Uterus (tissue), 4 donors: ENCODE results near the gene CHD9NB. TPM values are rescaled to one million over a fixed set of nuclear protein-coding genes. Genes with fewer than 3 reads are reported as not detected.

Experiments used
- DNase-seq, 2 donors: peaks; one replicate each; pipeline ENCODE4 v3.0.0-alpha.2; 2019 to 2020
- H3K27ac ChIP-seq, 2 donors: fragments of 200-600 bp; sonication (generic); 1 replicate in 1 of 2; 2 replicates in 1 of 2; pipeline ENCODE4 v1.5.1; 2016 to 2018
- H3K27me3 ChIP-seq, 2 donors: fragments of 200-600 bp; sonication (generic); one replicate each; pipeline ENCODE4 v1.5.1; 2018 to 2019; ENCODE audit warnings: control low read depth in 1 of 2
- H3K36me3 ChIP-seq, 2 donors: fragments of 200-600 bp; sonication (generic); one replicate each; pipeline ENCODE4 v1.5.1; 2019; ENCODE audit warnings: control low read depth in 1 of 2
- H3K4me1 ChIP-seq, 2 donors: fragments of 200-600 bp; sonication (generic); one replicate each; pipeline ENCODE4 v1.5.1; 2018 to 2019; ENCODE audit warnings: control low read depth in 1 of 2
- H3K4me3 ChIP-seq, 2 donors: fragments of 200-600 bp; sonication (generic); 1 replicate in 1 of 2; 2 replicates in 1 of 2; pipeline ENCODE4 v1.5.1; 2018 to 2019; ENCODE audit warnings: mild to moderate bottlenecking in 1 of 2
- H3K9me3 ChIP-seq, 2 donors: fragments of 200-600 bp; sonication (generic); one replicate each; pipeline ENCODE4 v1.5.1; 2019; ENCODE audit warnings: control low read depth in 1 of 2
- POLR2A ChIP-seq, 2 donors: fragments of 450-650 bp; IDR thresholded peaks; one replicate each; pipeline ENCODE4 v1.6.1; 2016; ENCODE audit warnings: antibody characterized with exemption in 2 of 2, mild to moderate bottlenecking in 1 of 2, moderate library complexity in 1 of 2
- intact Hi-C: fragments of 100-400 bp; cut with DNase I; formaldehyde crosslinking; loops from one replicate; pipeline ENCODE4 v1.15.1; 2023; ENCODE audit warnings: low total_unique reads
- total RNA-seq, 4 donors: library from RNA; depleted of rRNA in 3 of 4; stranded (reverse); fragments of >200 nt in 3 of 4; gene quantifications; one replicate each; pipeline versions ENCODE4 v1.1.0 to v1.2.4, GENCODE V29; 2014 to 2023
- TF ChIP-seq, protein P1 (sequence below), 4 experiments: fragments of 200-600 bp in 2 of 4; fragments of 450-650 bp in 2 of 4; sonication (generic) in 2 of 4; IDR thresholded peaks; one replicate each; pipeline ENCODE4 v1.5.1; 2016 to 2019; ENCODE audit warnings: antibody characterized with exemption in 4 of 4, mild to moderate bottlenecking in 2 of 4, moderate library complexity in 1 of 4
- donor health status: DM: yes; HTN: yes; CAD: no.

Gene CHD9NB
- total RNA-seq, 4 donors from 2014 or later: 1.2 to 4.3 (median 4.1) TPM; not detected in 1

DNA sequence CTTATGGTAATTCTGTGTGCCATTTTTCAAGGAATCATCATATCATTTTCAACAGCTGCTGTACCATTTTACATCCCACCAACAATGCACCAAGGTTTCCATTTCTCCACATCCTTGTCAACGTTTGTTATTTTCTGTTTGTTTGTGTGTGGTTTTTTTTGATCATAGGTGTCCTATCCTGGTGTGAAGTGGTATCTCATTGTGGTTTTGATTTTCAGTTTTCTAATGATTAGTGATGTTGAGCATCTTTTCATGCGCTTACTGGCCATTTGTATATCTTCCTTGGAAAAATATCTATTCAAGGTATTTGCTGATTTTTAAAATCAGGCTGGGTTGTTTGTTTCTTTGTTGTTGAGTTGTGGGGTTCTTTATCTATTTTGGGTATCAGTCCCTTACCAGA lies 17.1 kb upstream of the CHD9NB start:
- H3K4me3 ChIP-seq: no peak overlapping the region
- peaks cover 0 to 6% of the 10 kb centered on the region in 2 donors for H3K4me1 ChIP-seq
- H3K36me3 ChIP-seq: no peaks in the 10 kb centered on the region
- no peaks in the 10 kb centered on the region for H3K27me3 ChIP-seq
- intact Hi-C loops: no loop called here
- no peaks in the 10 kb centered on the region for H3K9me3 ChIP-seq
- H3K27ac ChIP-seq: no peak overlapping the region
- no peak for DNase-seq
- TF ChIP-seq, protein P1, sequence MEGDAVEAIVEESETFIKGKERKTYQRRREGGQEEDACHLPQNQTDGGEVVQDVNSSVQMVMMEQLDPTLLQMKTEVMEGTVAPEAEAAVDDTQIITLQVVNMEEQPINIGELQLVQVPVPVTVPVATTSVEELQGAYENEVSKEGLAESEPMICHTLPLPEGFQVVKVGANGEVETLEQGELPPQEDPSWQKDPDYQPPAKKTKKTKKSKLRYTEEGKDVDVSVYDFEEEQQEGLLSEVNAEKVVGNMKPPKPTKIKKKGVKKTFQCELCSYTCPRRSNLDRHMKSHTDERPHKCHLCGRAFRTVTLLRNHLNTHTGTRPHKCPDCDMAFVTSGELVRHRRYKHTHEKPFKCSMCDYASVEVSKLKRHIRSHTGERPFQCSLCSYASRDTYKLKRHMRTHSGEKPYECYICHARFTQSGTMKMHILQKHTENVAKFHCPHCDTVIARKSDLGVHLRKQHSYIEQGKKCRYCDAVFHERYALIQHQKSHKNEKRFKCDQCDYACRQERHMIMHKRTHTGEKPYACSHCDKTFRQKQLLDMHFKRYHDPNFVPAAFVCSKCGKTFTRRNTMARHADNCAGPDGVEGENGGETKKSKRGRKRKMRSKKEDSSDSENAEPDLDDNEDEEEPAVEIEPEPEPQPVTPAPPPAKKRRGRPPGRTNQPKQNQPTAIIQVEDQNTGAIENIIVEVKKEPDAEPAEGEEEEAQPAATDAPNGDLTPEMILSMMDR (IDR thresholded peaks at IDR 0.05): no peak
- no peak for TF ChIP-seq POLR2A (IDR thresholded peaks at IDR 0.05)

DNA sequence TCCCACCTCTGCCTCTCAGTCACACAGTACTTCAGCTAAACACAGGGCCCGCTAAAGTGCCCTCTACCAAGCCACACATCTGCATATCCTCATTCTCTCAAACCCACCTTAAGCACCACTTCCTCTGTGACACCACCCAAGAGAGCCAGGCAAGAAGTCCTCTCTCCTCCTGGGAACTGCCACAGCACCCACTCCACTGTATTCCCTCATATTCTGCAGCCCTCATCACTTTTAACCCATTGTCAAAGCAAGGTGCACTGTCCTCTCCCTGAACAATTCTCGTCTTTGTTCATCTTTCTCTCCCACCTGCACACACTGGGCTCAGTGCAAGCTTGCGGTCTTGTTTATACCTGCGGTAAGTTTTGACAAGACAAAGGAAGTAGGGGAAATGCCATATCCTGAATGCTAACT lies 15.7 kb upstream of the CHD9NB start:
- Histone ChIP-seq H3K27ac (no peak overlapping the region), H3K4me1 (peaks cover 0 to 6% of the 10 kb centered on the region in 2 donors), H3K9me3 (no peaks in the 10 kb centered on the region), H3K36me3 (no peaks in the 10 kb centered on the region), H3K4me3 (no peak overlapping the region), H3K27me3 (no peaks in the 10 kb centered on the region)
- no peak for TF ChIP-seq POLR2A (IDR thresholded peaks at IDR 0.05)
- TF ChIP-seq, protein P1 (IDR thresholded peaks at IDR 0.05): no peak
- intact Hi-C loops: no loop called here
- DNase-seq: no peak

DNA sequence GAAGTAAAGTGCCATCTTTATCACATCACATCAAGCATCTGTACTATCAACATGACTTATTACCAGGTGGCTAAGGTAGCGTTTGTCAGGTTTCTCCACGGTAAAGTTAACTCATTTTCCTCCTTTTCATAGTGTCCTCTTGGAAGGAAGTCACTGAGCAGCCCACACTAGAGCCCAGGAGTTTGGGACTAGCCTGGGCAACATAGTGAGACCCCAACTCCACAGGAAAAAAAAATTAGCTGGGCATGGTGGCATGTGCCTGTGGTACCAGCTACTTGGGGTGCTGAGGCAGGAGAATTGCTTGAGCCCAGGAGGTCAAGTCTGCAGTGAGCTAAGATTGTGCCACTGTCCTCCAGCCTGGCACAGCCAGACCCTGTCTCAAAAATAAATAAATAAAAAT lies 15.0 kb upstream of the CHD9NB start:
- Histone ChIP-seq H3K4me3 (no peak overlapping the region), H3K36me3 (no peaks in the 10 kb centered on the region), H3K27ac (no peak overlapping the region), H3K4me1 (peaks cover 0 to 6% of the 10 kb centered on the region in 2 donors), H3K27me3 (no peaks in the 10 kb centered on the region), H3K9me3 (no peaks in the 10 kb centered on the region)
- intact Hi-C loops: no loop called here
- TF ChIP-seq POLR2A (IDR thresholded peaks at IDR 0.05): no peak
- TF ChIP-seq, protein P1 (IDR thresholded peaks at IDR 0.05): no peak
- DNase-seq: no peak

DNA sequence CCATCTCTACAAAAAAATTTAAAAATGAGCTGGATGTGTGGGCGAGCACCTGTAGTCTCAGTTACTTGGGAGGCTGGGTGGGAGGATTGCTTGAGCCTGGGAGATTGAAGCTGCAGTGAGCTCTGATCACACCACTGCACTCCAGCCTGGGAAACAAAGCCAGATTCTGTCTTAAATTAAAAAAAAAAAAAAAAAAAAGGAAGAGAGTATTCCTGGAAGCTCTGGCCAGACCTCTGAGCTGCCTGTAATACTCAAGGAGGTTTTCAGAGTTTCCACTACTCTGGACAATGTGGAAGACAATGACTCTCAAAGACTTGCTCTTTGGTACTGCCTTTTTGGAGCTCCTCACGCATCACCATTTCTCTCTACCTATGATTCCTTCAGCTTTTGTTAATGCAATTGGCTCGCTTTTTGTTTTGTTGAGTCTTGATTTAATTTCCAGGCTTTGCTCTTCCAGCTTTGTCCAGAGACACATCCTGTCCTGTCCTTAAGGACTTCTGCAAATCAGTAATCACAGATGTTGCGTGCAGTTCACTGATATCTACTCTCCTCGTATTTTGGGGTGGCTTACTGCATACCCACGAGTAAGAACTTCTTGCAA lies 12.9 kb upstream of the CHD9NB start:
- peak overlapping the region; percentile 12 to 32 for H3K27ac ChIP-seq
- no peak overlapping the region for H3K4me3 ChIP-seq
- H3K36me3 ChIP-seq: no peaks in the 10 kb centered on the region
- H3K9me3 ChIP-seq: no peaks in the 10 kb centered on the region
- no peak for TF ChIP-seq POLR2A (IDR thresholded peaks at IDR 0.05)
- TF ChIP-seq, protein P1 (IDR thresholded peaks at IDR 0.05): no peak
- H3K27me3 ChIP-seq: no peaks in the 10 kb centered on the region
- intact Hi-C loops: no loop called here
- no peak for DNase-seq
- no peaks in the 10 kb centered on the region for H3K4me1 ChIP-seq

DNA sequence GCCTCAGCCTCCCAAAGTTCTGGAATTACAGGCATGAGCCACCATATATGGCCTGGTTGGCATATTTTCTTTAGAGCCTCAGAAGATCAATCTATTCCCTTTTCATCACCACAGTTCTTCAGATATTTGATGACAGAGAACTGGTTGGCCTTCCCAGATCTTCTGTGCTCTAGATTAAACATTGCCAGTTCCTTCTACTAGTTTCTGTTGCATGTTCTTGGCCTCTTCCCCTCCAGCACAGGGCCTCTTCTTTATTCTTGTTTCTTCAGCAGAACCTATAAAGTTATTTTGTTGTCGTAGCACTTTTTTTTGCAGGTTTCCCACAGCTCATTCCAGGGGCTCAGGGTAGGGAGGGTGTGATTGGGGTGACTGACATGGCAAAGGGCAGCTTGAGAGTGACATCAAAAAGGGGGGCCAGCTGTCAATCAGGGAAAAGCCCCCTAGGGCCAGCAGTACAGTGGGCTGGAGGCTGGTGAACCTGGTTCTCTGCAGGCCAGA lies 11.4 kb upstream of the CHD9NB start:
- Histone ChIP-seq H3K36me3 (no peaks in the 10 kb centered on the region), H3K4me3 (no peak overlapping the region), H3K4me1 (no peaks in the 10 kb centered on the region), H3K9me3 (no peaks in the 10 kb centered on the region), H3K27me3 (no peaks in the 10 kb centered on the region), H3K27ac (no peak overlapping the region)
- intact Hi-C loops: no loop called here
- no peak for TF ChIP-seq POLR2A (IDR thresholded peaks at IDR 0.05)
- TF ChIP-seq, protein P1 (IDR thresholded peaks at IDR 0.05): no peak
- no peak for DNase-seq
